Cardiac fibroblast (primary cell): Measurements from ENCODE around the gene SHC1.

ENCODE experiments used
- DNase-seq, 2 donors: peaks; one replicate each; pipeline versions ENCODE4 v3.0.0 to v3.0.0-alpha.2; 2010; ENCODE audit warnings: low read depth in 2 of 2
- H3K4me3 ChIP-seq, 2 donors: replicated peaks in 1 of 2; 1 replicate in 1 of 2; 2 replicates in 1 of 2; pipeline ENCODE4 v1.5.1; 2011; ENCODE audit warnings: low read depth in 2 of 2, low read length in 2 of 2, mild to moderate bottlenecking in 2 of 2, moderate library complexity in 1 of 2
- TF ChIP-seq, protein P1 (sequence below): IDR thresholded peaks from one replicate; pipeline ENCODE4 v1.5.1; 2011; ENCODE audit warnings: low read depth, mild to moderate bottlenecking, low read length, inconsistent platforms

Gene SHC1

DNA sequence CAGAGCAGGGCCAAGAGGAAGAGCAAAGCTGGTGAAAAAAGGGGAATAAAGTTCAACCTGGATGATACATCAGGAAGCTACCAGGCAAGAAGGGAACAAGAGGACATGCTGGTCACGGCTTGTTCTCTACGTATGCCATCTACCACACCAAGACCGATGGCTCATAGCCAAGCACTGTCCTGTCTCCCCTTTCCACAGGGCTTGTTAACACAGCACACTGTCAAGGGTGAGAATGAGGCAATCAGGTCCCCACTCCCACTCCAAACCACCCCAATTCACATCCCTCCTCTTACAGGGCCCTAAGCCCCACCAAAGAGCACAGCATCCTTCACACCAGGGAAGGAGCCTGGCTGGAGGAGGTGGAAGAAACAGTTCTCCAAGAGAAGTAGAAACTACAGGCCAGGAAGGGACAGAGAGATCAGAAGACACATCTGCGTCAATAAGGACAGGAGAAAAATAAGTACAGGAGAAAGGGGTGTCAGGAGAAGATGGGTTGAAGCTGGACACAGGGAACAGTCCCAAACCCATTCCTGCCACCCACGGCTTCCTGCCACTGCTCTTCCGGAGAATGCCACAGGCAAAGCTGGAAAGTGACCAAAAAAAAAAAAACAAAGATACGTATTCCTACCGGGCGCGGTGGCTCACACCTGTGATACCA lies 923 bp upstream of the SHC1 start:
- TF ChIP-seq, protein P1, sequence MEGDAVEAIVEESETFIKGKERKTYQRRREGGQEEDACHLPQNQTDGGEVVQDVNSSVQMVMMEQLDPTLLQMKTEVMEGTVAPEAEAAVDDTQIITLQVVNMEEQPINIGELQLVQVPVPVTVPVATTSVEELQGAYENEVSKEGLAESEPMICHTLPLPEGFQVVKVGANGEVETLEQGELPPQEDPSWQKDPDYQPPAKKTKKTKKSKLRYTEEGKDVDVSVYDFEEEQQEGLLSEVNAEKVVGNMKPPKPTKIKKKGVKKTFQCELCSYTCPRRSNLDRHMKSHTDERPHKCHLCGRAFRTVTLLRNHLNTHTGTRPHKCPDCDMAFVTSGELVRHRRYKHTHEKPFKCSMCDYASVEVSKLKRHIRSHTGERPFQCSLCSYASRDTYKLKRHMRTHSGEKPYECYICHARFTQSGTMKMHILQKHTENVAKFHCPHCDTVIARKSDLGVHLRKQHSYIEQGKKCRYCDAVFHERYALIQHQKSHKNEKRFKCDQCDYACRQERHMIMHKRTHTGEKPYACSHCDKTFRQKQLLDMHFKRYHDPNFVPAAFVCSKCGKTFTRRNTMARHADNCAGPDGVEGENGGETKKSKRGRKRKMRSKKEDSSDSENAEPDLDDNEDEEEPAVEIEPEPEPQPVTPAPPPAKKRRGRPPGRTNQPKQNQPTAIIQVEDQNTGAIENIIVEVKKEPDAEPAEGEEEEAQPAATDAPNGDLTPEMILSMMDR = no peak
- H3K4me3 ChIP-seq = peak overlapping the region; percentile 23 to 76
- no peak for DNase-seq

DNA sequence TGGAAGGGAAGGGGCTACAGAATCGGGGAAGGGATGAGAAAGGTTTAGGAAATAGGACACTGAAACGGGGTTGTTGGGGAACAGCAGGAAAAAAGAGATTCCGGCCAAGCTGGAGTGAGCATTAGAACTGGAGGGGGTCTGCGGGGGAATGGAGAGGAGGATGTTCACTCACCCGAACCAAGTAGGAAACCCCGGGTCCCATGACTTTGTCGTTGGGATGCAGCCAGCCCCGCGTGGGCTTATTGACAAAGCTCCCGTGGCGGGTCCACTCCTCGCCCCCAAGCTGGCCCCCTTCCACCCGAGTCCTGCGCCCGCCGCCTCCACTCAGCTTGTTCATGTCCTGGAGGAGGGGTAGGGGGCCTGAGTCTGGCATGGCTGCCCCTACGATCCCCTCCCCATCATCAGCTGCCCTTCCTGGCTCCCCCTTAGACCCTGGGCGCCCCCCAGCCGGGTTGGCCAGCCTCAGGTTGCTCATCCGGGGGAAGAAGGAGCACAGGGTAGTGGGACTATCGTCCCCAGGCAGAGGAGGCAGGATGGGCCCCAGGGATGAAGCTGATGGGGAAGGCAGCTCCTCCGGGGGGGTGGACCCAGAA lies 591 bp downstream of the SHC1 start:
- DNase-seq = peak in 1 of 2 donors; percentile 35
- H3K4me3 ChIP-seq = peak overlapping the region; percentile 76 to 85
- TF ChIP-seq, protein P1 = no peak

DNA sequence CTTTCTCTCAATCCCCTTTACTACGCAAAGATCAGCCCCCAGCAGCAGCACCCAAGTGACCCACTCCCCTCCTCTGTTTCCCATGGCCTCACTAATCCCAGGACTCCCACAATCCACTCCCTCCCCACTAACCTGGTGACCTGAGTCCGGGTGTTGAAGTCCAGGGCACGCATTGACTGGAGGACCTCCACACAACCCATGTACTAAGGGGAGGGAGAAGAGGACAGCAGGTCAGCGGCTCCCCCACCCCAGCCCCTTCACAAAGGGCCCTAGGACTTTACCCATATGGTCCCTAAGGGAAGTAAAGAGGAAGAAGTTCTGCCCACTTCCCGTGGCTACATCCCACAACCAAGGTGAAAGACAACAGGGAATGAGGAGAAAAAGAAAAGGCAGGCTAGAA lies 1.3 kb downstream of the SHC1 start:
- H3K4me3 ChIP-seq = peak overlapping the region; percentile 76 to 85
- TF ChIP-seq, protein P1 = no peak
- no peak for DNase-seq

DNA sequence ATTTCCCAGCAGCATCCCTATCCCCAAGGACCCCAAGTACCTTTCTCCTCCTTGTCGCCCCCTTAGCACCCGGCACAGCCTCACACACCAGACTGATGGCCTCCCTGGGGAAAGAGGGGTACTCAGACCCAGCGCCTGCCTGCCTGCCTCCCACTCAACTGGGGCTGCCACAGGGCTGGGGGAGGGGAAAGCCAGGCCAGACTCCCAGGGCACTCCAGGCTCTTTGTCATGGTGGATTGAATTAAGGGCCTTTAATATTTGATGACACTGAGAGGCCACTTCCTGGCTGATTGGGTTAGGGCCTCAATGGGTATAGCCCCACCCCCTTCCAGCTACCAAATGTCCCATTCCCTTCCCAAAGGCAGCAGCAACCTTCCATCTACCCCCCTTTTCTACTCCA lies 1.8 kb downstream of the SHC1 start:
- TF ChIP-seq, protein P1 = no peak
- H3K4me3 ChIP-seq = peak overlapping the region; percentile 76 to 85
- no peak for DNase-seq

DNA sequence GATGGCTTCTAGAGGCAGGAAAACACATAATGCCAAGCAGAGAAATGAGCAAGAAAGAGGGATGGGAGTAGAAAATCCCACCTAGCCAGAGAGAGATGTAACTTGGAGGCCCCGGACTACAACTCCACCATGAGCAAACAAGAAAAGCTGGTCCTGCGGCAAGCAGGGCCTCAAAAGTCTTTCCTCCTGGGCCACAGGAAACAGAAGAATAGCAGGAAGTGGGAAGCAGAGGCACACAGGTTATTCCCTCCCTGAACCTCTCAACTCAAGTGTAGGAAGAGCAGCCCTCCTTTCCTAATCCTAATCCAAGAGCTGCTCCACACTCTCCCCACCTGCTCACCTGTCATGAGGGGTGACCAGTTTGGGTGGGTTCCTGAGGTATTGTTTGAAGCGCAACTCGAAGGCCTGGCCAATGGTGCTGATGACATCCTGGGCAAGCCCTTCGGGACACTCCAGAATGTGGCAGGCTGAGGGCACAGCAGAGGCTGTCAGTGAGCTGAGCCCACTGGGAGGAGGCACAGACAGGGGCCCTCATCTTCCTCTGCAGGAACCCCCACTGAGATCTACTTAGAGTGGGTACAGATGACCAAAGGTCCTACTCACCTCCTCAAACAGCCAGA lies 3.1 kb downstream of the SHC1 start:
- no peak for DNase-seq
- TF ChIP-seq, protein P1 = no peak
- H3K4me3 ChIP-seq = peak overlapping the region in 1 of 2 donors; percentile 14

DNA sequence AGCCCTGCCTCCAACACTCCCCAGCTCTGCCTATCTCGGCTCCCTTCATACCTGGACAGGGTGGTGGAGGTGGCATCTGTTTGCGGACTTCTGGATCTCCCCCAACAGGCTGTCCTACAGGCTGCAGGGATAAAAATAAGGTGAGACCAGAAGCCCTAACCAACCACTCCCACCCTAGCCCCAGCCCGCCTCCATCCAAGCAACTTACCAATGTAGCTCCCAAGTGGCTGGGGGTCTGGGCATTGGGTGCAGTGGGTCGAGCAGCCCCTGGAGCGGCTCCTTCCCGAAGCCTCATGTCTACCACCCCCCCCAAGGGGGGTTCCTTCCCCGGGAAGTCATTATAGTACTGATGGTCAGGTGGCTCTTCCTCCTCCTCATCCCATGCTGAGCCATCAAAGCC lies 4.4 kb downstream of the SHC1 start:
- TF ChIP-seq, protein P1 = no peak
- no peak for DNase-seq
- H3K4me3 ChIP-seq = no peak overlapping the region
